ENCODE measurements around the gene CHD9.
"Not testable (repeated sequence)": the region's sequence is repeated elsewhere in the genome, so short reads cannot be mapped to it uniquely, and the experiment has no call there.

The CHD9 gene

DNA sequence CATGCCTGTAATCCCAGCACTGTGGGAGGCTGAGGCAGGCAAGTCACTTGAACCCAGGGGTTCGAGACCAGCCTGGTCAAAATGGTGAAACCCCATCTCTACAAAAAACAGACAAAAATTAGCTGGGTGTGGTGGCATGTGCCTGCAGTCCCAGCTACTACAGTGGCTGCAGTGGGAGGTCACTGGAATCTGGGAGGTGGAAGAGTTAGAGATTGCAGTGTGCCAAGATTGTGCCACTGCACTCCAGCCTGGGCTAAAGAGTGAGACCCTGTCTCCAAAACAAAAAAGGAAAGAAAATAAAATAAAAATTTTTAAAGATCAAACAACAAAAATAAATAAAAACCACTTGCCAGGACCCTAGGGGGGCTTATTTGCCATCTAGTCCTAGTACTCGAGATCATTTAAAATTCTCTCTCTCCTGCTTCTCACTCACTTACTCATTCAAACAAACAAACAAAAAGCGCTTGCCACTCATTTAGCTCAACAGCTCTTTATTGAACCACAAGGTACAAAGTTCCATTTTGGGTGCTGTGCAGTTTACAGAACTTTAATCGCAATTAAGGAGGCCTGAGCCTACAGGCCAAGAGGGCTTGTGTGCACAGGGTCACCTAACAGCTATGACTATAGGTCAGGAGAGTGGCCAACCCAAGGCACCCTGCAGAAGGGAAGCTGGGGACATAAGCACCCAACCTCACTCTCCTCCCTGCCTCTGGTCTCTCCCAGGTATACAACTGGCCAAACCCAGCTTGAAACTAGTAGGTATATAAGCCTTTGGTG is 6.5 kb upstream of the CHD9 start:
- Histone ChIP-seq H3K27me3 (ENCODE audit: insufficient read depth, low read length) (peaks cover 10% of the 10 kb centered on the region; the same call in 1 of the 2 replicates), H3F3A (ENCODE audit: insufficient read depth, low read length) (no peaks in the 10 kb centered on the region), H2AFZ (ENCODE audit: low read length) (no peak overlapping the region), H4K20me1 (ENCODE audit: insufficient read depth, low read length) (no peaks in the 10 kb centered on the region), H3K4me1 (ENCODE audit: insufficient read depth, low read length, severe bottlenecking) (no peaks in the 10 kb centered on the region), H3K9ac (ENCODE audit: low read length) (no peak overlapping the region), H3K9me3 (ENCODE audit: low read length) (no peaks in the 10 kb centered on the region), H3K4me3 (ENCODE audit: low read depth, low read length, poor library complexity, severe bottlenecking) (no peak overlapping the region), H3K36me3 (ENCODE audit: insufficient read depth, low read length) (no peaks in the 10 kb centered on the region), H3K27ac (ENCODE audit: low read depth, low read length, poor library complexity, severe bottlenecking) (no peak overlapping the region), H3K9me2 (ENCODE audit: low read depth, low read length) (no peaks in the 10 kb centered on the region), H3K79me2 (ENCODE audit: insufficient read depth, low read length) (no peaks in the 10 kb centered on the region), H3K4me2 (ENCODE audit: low read length) (no peak overlapping the region)
- TF ChIP-seq, protein P1, sequence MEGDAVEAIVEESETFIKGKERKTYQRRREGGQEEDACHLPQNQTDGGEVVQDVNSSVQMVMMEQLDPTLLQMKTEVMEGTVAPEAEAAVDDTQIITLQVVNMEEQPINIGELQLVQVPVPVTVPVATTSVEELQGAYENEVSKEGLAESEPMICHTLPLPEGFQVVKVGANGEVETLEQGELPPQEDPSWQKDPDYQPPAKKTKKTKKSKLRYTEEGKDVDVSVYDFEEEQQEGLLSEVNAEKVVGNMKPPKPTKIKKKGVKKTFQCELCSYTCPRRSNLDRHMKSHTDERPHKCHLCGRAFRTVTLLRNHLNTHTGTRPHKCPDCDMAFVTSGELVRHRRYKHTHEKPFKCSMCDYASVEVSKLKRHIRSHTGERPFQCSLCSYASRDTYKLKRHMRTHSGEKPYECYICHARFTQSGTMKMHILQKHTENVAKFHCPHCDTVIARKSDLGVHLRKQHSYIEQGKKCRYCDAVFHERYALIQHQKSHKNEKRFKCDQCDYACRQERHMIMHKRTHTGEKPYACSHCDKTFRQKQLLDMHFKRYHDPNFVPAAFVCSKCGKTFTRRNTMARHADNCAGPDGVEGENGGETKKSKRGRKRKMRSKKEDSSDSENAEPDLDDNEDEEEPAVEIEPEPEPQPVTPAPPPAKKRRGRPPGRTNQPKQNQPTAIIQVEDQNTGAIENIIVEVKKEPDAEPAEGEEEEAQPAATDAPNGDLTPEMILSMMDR (IDR thresholded peaks at IDR 0.05; ENCODE audit: low read length): no peak
- TF ChIP-seq EZH2 (IDR thresholded peaks at IDR 0.05; ENCODE audit: borderline replicate concordance, low read length): no peak

DNA sequence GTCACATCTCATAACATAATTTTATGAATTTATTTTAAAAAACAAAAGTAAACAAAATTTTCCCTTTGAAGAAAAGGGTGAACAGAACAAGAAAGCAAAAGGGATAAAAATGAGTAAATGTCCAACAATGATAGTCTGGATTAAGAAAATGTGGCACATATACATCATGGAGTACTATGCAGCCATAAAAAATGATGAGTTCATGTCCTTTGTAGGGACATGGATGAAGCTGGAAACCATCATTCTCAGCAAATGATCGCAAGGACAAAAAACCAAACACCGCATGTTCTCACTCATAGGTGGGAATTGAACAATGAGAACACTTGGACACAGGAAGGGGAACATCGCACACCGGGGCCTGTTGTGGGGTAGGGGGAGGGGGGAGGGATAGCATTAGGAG is 3.5 kb upstream of the CHD9 start:
- not testable (repeated sequence) for H3K27ac ChIP-seq (ENCODE audit: low read depth, low read length, poor library complexity, severe bottlenecking); H2AFZ ChIP-seq (ENCODE audit: low read length); H3K4me2 ChIP-seq (ENCODE audit: low read length); H3K4me3 ChIP-seq (ENCODE audit: low read depth, low read length, poor library complexity, severe bottlenecking); H3F3A ChIP-seq (ENCODE audit: insufficient read depth, low read length); H3K9me2 ChIP-seq (ENCODE audit: low read depth, low read length); H3K36me3 ChIP-seq (ENCODE audit: insufficient read depth, low read length); H3K9me3 ChIP-seq (ENCODE audit: low read length); H4K20me1 ChIP-seq (ENCODE audit: insufficient read depth, low read length); H3K27me3 ChIP-seq (ENCODE audit: insufficient read depth, low read length); H3K9ac ChIP-seq (ENCODE audit: low read length)
- Histone ChIP-seq H3K79me2 (ENCODE audit: insufficient read depth, low read length) (peaks cover 10% of the 10 kb centered on the region), H3K4me1 (ENCODE audit: insufficient read depth, low read length, severe bottlenecking) (peaks cover 17% of the 10 kb centered on the region)

DNA sequence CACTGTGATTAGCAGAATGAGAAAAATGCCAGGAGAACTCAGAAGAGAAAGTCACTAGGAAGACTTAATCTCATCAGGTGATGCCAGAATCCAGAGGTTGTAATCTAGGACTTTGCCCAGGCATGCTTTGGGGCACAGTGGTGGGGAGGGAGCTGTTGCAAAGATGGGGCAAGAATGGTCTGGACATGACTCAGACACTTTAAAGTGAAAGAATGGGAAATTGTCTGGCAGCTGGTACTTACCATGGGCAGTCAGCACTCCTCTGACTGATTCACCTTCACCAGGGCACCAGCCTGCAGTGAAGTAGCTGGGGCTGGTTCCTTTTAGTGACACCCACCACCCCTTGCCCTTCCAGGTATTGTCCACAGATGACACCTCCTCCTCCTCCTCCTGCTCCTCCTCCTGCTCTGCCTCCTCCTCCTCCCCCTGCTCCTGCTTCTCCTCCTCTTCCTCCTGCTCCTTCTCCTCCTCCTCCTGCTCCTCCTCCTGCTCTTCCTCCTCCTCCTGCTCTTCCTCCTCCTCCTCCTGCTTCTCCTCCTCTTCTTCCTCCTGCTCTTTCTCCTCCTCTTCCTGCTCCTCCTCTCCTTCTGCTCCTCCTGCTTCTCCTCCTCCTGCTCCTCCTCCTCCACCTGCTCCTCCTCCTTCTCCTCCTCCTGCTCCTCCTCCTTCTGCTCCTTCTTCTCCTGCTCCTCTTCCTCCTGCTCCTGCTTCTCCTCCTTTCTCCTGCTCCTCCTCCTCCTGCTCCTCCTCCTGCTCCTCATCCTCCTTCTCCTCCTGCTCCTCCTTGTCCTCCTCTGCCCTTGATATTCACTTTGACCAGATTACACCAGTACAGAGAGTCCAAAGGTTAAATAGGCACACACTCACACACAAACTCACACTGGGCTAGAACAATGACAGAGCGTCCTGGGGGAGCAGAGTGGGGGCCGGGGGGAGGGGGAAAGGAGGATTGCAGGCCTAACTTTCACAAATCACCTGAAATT is 2.0 kb upstream of the CHD9 start, which contains the start of gene CHD9NB:
TSS of gene CHD9NB (minus strand) at position 379 of the 983 bp plus-strand sequence. CDS start 8,739 bp downstream, outside the sequence.
- Histone ChIP-seq H3K9ac (ENCODE audit: low read length) (no peak within 1 kb of the TSS), H3K4me2 (ENCODE audit: low read length) (no peak within 1 kb of the TSS), H3K9me2 (ENCODE audit: low read depth, low read length) (no peaks in the 10 kb centered on the region), H3K79me2 (ENCODE audit: insufficient read depth, low read length) (peaks cover 21% of the 10 kb centered on the region), H3K4me1 (ENCODE audit: insufficient read depth, low read length, severe bottlenecking) (peaks cover 31% of the 10 kb centered on the region), H3K36me3 (ENCODE audit: insufficient read depth, low read length) (no peaks in the 10 kb centered on the region), H3K9me3 (ENCODE audit: low read length) (no peaks in the 10 kb centered on the region), H3K4me3 (ENCODE audit: low read depth, low read length, poor library complexity, severe bottlenecking) (no peak within 1 kb of the TSS), H4K20me1 (ENCODE audit: insufficient read depth, low read length) (no peaks in the 10 kb centered on the region), H3K27me3 (ENCODE audit: insufficient read depth, low read length) (no peaks in the 10 kb centered on the region; the same call in 1 of the 2 replicates), H2AFZ (ENCODE audit: low read length) (no peak within 1 kb of the TSS), H3K27ac (ENCODE audit: low read depth, low read length, poor library complexity, severe bottlenecking) (no peak within 1 kb of the TSS), H3F3A (ENCODE audit: insufficient read depth, low read length) (no peaks in the 10 kb centered on the region)
- TF ChIP-seq, protein P1 (IDR thresholded peaks at IDR 0.05; ENCODE audit: low read length): no peak
- TF ChIP-seq EZH2 (IDR thresholded peaks at IDR 0.05; ENCODE audit: borderline replicate concordance, low read length): no peak

Data from OCI-LY1 (cell line).